Islet of Langerhans (tissue), 1 donor: ENCODE measurements around the gene PSMC3IP.
A peak's percentile ranks its signal among the peaks of the same experiment; 100 is the strongest.
"Not testable (repeated sequence)": the region's sequence is repeated elsewhere in the genome, so short reads cannot be mapped to it uniquely, and the experiment has no call there.

Experiments used
- FAIRE-seq: peaks from one replicate; lab custom pipeline; 2011; peaks lifted over from hg19 to GRCh38; lab: Jason Lieb, UNC

PSMC3IP gene

GRCh38 chr17:42577532-42578281, at the start of gene PSMC3IP:
PSMC3IP (minus strand) TSS chr17:42577729; CDS start chr17:42577686, 43 bp downstream.
- no peak for FAIRE-seq

GRCh38 chr17:42623732-42624596, 46.4 kb upstream of the PSMC3IP start:
- peak; percentile 99 for FAIRE-seq

GRCh38 chr17:42623271-42623670, 45.7 kb upstream of the PSMC3IP start:
- no peak for FAIRE-seq

GRCh38 chr17:42621987-42622386, 44.5 kb upstream of the PSMC3IP start:
- not testable (repeated sequence) for FAIRE-seq

GRCh38 chr17:42618442-42619150, 41.1 kb upstream of the PSMC3IP start:
- FAIRE-seq, result no peak

- no peak for FAIRE-seq
Measured at GRCh38 chr17:42617956-42618431, 40.5 kb upstream of the PSMC3IP start.

- no peak for FAIRE-seq
Measured at GRCh38 chr17:42613699-42614295, 36.3 kb upstream of the PSMC3IP start.

GRCh38 chr17:42612013-42612412, 34.5 kb upstream of the PSMC3IP start:
- no peak for FAIRE-seq

- not testable (repeated sequence) for FAIRE-seq
Measured at GRCh38 chr17:42609814-42610801, 32.6 kb upstream of the PSMC3IP start.

GRCh38 chr17:42609182-42609813, 31.8 kb upstream of the PSMC3IP start, which contains the start of the genes RETREG3 and TUBG1:
RETREG3 (minus strand) TSS chr17:42609374; CDS start chr17:42609324, 50 bp downstream.
TUBG1 (plus strand) TSS chr17:42609683; CDS start chr17:42609738, 55 bp downstream.
- FAIRE-seq, result peak; percentile 30

- FAIRE-seq, result no peak
Measured at GRCh38 chr17:42608305-42609181, 31.0 kb upstream of the PSMC3IP start.

- FAIRE-seq, result no peak
Measured at GRCh38 chr17:42607769-42608168, 30.2 kb upstream of the PSMC3IP start.

- no peak for FAIRE-seq
Measured at GRCh38 chr17:42603318-42603717, 25.8 kb upstream of the PSMC3IP start.

GRCh38 chr17:42598905-42599304, 21.4 kb upstream of the PSMC3IP start:
- FAIRE-seq, result no peak

- FAIRE-seq, result no peak
Measured at GRCh38 chr17:42596386-42596785, 18.9 kb upstream of the PSMC3IP start.

- FAIRE-seq, result no peak
Measured at GRCh38 chr17:42591411-42591810, 13.9 kb upstream of the PSMC3IP start.

- FAIRE-seq, result no peak
Measured at GRCh38 chr17:42590886-42591285, 13.4 kb upstream of the PSMC3IP start.

GRCh38 chr17:42586514-42587230, 9.1 kb upstream of the PSMC3IP start:
- FAIRE-seq, result no peak
